ENCODE data around the gene SETD7.

Gene SETD7

GRCh38 chr4:139556071-139556723, at the start of gene SETD7:
Gene SETD7 (minus strand): TSS chr4:139556219. CDS start chr4:139556137, 82 bp downstream.
- no peak for DNase-seq

DNA sequence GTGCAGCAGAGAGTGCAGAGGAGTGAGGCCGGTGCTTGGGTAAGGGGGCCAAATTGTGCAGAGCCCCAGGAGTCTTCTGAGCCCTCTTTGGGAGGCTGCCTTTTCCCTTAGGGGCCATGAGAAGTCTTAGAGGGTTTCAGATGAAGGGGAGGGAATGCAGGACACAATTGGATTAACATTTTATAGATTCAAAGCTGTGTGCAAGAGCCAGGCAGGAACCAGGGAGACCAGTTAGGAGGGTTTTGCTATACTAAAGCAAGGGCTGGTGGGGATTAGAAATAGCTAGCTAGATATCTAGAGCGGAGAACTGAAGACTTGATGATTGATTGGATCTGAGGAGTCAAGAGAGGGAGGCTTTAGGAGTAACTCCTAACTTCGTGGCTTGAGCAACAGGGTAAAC, 49.5 kb upstream of the SETD7 start:
- no peak for DNase-seq

DNA sequence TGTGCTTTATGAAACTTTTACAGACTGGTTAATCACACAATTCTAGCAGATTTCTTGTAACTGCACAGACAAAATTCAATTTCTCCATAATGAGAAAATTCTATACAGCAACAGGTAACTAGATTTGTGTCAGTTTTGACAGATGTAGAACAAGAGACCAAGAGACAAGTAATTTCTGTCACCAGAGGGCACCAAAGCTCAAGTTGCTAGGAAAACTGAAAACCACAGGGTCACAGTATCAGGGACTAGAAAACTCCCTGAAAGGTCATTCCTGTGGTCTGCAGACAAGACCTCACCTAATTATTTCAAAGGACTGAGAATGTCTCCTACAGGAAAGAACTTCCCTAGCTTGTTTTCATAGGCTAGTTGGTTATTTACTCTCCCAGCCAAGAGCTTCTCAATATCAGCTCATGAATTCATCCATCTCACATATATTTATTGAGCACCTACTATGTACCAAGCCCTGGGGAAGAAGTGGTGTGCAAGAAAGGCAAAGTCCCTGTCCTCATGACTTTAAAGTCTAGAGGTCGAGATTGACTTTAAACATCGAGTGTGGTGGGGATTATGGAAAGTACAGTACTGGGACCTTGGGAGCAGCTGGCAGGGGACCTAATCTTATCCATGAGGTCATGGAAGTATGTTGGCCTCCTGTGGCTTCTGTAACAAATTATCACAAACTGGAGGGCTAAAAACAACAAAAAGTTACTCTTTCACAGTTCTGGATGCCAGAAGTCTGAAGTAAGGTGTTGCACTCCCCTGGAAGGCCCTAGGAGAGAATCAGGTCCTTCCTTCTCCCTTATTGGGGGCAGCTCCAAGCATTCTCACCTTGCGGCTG, 47.8 kb upstream of the SETD7 start:
- no peak for DNase-seq

GRCh38 chr4:139602776-139603360, 46.8 kb upstream of the SETD7 start:
- DNase-seq, result no peak

DNA sequence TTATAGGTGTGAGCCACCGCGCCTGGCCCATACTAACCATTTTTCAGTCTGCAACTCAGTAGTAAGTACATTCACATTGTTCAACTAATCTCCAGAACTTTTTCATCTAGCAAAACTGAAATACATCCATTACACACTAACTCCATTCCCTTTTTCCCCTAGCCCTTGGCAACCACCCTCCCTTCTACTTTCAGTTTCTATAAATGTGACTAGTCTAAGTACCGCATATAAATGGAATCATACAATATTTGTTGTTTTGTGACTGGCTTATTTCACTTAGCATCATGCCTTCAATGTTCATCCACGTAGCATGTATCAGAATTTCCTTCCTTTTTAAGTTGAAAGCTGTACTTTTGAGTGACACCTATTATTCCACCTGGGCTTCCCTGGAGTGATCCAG, 44.6 kb upstream of the SETD7 start:
- no peak for DNase-seq

- no peak for DNase-seq
These were observed 43.8 kb upstream of the SETD7 start for GRCh38 chr4:139599594-139600374.

DNA sequence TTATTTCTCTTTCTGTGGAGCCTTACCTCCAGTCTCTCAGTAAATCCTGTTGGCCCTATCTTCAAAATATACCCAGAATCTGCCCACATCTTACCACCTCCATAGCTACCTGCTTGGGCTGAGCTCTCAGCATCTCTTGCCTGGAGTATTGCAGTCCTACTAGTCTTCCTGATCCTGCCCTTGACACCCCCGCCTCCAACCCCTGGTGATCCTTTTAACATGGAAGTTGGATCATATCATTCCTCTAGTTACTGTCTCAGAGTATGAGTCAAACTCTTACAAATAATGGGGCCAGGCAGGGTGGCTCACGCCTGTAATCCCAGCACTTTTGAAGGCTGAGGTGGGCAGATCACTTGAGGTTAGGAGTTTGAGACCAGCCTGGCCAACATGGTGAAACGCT, 43.1 kb upstream of the SETD7 start:
- no peak for DNase-seq

DNA sequence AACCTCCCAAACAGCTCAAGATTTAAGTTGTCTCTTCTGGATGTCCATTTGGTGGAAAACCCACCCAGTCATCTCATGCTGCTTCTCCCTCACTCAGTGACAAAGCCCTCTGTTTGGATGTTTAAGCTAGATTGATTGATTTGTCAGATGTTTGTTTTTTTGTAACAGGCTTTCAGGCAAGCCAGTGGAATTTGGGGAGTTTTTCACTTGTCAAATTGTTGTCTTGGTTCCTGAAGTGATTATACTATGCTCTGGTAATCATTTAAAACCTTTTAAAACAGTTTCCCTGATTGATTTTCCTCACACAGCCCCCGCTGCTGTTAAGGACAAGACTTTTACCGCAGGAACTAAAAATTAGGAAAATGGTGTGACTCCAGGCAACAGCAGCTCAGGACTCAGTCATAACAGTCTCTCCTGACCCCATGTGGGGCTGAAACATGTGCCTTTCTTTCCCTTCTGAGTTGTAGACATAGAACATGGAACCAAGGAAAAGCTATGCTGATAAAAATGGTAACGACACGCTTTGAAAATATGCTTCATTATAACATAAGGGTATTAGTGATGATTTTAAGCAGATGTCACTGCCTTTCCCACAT, 40.8 kb upstream of the SETD7 start:
- DNase-seq, result no peak

- no peak for DNase-seq
These were observed 40.1 kb upstream of the SETD7 start for GRCh38 chr4:139596034-139596683.

DNA sequence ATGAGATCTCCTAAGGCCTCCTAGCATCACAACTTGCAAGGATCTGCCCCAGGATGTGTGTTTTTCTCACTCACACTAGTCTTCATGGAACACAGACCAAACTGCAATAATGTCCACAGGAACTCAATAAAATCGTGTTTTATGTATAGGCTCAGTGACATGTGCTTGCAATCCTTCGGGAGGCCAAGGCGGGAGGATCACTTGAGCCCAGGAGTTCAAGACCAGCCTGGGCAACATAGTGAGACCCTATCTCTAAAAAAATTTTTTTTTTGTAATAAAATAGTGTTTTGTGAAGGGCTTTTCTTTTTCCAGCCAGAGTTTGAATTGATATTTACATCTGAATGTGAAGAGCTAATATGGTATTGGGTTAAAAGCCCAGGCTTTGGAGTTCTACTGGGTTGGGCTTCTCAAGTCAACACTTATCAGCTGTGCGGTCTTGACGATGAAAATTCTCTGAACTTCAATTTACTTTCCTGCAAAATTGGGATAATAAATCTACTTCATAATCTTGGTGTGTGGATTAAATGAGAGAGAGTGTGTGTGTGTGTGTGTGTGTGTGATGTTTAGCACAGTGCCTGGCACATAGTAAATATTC, 38.7 kb upstream of the SETD7 start:
- no peak for DNase-seq

DNA sequence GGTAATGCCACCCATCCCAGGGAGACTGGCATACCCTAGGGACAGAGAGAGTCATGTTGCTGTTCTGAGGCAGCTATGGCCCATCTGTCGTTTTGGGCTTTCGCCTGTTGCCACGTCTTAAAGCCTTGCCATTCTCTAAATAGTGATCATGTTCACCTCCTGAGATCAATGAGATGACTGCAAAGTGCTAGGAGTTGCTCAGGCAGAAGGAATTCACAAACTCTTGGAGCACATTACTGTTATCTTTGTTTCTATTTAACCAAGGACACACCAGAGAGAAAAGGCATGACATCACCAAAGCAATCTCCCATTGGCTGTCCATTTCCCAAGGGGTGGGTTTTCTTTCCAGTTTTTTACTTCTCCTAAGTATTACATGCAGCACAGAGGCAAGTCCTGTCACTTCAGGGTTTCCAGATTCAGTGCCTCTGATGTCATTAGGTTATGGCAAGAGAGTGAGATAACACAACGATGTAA, 37.1 kb upstream of the SETD7 start:
- no peak for DNase-seq

DNA sequence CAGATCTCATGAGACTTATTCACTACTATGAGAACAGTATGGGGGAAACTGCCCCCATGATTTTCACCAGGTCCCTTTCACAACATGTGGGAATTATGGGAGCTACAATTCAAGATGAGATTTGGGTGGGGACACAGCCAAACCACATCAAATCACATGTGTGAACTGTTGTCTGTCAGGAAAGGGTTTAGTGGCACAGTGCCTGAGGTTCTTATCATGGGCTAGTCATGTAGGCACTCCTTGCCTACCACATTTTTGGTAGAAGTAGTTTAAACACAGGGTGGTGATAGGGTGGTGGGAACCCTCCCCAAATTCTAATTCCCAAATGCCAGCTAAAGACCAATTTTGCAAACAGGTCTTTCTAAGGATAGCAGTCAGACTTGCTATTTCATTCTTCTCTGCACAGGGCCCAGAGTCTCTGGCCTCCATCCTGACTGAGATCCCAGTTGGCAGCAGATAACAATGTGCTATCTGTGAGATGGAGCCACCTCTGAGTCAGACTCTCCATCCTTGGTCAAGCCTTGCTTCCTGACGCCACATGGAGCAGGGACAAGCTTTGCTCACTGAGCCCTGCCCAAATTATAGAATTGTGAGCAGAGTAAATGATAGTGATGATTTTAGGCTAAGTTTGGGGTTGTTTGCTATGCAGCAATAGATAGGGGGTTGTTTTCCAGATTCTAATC, 33.5 kb upstream of the SETD7 start:
- no peak for DNase-seq

GRCh38 chr4:139587446-139587845, 31.4 kb upstream of the SETD7 start:
- no peak for DNase-seq

GRCh38 chr4:139585473-139585872, 29.5 kb upstream of the SETD7 start:
- no peak for DNase-seq

DNA sequence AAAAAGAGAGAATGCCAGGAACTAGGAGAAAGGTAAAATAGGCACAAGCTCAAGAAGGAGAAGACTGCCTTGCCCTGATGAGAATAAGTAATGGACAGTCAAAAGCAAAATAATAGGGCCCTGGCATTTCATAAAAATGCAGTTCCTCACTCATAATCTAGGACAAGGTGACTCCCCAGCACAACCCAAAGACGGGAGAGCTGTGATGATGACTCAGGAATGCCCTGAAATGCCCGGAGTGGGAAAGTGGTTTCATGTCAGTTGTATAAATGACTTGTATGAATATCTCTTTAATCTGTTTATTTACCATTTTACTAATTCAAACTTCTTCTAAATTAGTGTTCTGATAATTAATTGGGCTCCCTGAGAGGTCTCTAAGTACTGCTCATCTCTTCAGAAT, 28.8 kb upstream of the SETD7 start:
- DNase-seq, result no peak

- DNase-seq, result no peak
These were observed 28.0 kb upstream of the SETD7 start for GRCh38 chr4:139584013-139584412.

DNA sequence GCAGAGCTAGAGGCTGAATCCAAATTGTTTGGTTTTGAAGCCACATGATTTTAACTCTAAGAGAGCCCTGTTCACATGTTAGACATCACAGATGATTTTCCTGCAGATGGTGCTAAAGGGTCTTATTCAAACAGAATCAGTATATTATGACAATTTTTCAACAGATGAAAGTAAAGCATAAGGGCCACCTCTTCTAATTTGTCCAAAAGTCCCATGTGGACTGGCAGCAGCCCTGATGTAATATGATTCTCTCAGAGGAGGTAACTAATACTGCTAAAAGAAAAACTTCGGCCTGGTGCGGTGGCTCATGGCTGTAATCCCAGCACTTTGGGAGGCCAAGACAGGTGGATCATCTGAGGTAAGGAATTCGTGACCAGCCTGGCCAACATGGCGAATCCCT, 26.0 kb upstream of the SETD7 start:
- no peak for DNase-seq

GRCh38 chr4:139581096-139581495, 25.1 kb upstream of the SETD7 start:
- no peak for DNase-seq

DNA sequence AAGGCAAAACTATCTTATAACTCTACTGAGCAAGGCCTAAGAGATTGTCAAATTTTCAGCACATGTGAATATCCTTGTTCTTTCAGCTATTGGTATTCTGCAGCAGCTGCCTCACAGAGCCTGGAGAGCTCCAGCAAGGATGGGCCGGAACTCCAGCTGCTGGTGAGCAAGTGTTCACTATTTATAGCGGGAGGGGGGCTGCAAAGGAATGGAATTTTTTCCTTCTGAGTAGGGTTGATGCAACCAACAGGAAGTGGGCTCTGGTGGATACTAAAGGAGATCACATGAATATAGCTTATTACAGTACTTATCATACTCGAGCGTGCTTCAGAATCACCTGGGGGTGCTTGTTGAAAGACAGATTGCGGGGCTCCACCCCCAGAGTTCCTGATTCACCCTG, 20.2 kb upstream of the SETD7 start:
- no peak for DNase-seq

- DNase-seq, result no peak
These were observed 19.1 kb upstream of the SETD7 start for GRCh38 chr4:139575072-139575471.

DNA sequence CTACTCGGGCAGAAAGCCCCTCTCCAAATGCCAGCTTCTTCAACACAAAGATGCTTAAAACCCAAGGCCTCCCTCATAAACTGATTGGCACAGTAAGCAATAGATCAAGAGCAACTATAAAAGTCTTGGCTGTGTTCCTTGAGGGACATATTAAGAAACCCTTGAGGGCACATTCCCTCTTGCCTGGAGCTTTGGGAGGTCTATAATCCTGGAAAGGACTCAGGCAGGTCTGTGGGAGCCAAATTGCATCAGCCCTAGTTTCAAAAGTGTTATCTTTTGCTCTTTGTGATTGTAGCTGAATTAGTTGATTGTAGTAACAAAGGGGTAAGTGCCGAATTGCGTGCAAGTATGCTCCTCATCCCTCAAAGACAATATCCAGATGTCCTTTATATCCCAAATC, 18.6 kb upstream of the SETD7 start:
- DNase-seq, result no peak
